GM23338 (cell line): ENCODE results near the gene ZFP92. TPM values are rescaled to one million over a fixed set of nuclear protein-coding genes. Genes with fewer than 3 reads are reported as not detected.

Experiments used
- ATAC-seq: fragments of 200-7000 bp; cut with Tn5 transposase; 3 replicates; pipeline ENCODE4 v1.9.1; 2020
- DNase-seq: peaks from one replicate; pipeline ENCODE4 v3.0.0-alpha.2; 2015; ENCODE audit warnings: low spot score
- H2AFZ ChIP-seq: fragments of 200-600 bp; sonication (generic); 2 replicates; pipeline ENCODE4 v1.8.0; 2016; ENCODE audit warnings: antibody characterized with exemption, mild to moderate bottlenecking, moderate library complexity
- H3F3A ChIP-seq: fragments of 200-600 bp; sonication (generic); replicated peaks from 2 replicates; pipeline ENCODE4 v1.8.0; 2017; ENCODE audit warnings: antibody characterized with exemption, mixed run types, low read depth
- H3K27ac ChIP-seq: fragments of 200-600 bp; sonication (generic); 2 replicates; pipeline ENCODE4 v1.6.1; 2016; ENCODE audit warnings: low read depth
- H3K27me3 ChIP-seq: fragments of 200-600 bp; sonication (generic); 2 replicates; pipeline ENCODE4 v1.8.0; 2016; ENCODE audit warnings: mild to moderate bottlenecking, mixed run types, moderate library complexity; ENCODE audit not compliant: insufficient read depth
- H3K36me3 ChIP-seq: fragments of 200-600 bp; sonication (generic); 2 replicates; pipeline ENCODE4 v1.8.0; 2016; ENCODE audit warnings: mild to moderate bottlenecking; ENCODE audit not compliant: insufficient read depth
- H3K4me1 ChIP-seq: fragments of 200-600 bp; sonication (generic); 2 replicates; pipeline ENCODE4 v1.8.0; 2016; ENCODE audit warnings: mild to moderate bottlenecking, moderate library complexity; ENCODE audit not compliant: insufficient read depth
- H3K4me2 ChIP-seq: fragments of 200-600 bp; sonication (generic); 2 replicates; pipeline ENCODE4 v1.7.1; 2017; ENCODE audit warnings: mixed run types
- H3K4me3 ChIP-seq: fragments of 200-600 bp; sonication (generic); 2 replicates; pipeline ENCODE4 v1.6.1; 2016; ENCODE audit warnings: mixed run types
- H3K79me2 ChIP-seq: fragments of 200-600 bp; sonication (generic); replicated peaks from 2 replicates; pipeline ENCODE4 v1.8.0; 2017; ENCODE audit warnings: mild to moderate bottlenecking; ENCODE audit not compliant: insufficient read depth
- H3K9me2 ChIP-seq: fragments of 200-600 bp; sonication (generic); 2 replicates; pipeline ENCODE4 v1.8.0; 2017; ENCODE audit not compliant: insufficient read depth
- H4K20me1 ChIP-seq: fragments of 200-600 bp; sonication (generic); replicated peaks from 2 replicates; pipeline ENCODE4 v1.8.0; 2017; ENCODE audit warnings: mild to moderate bottlenecking; ENCODE audit not compliant: insufficient read depth
- H3K27ac Mint-ChIP-seq: 2 replicates; pipeline ENCODE4 v1.8.0; 2020; ENCODE audit warnings: inconsistent platforms, mild to moderate bottlenecking, moderate library complexity, mixed read lengths
- H3K27me3 Mint-ChIP-seq: 3 replicates; pipeline ENCODE4 v1.8.0; 2022; ENCODE audit warnings: low read depth, mild to moderate bottlenecking, moderate library complexity, mixed read lengths, inconsistent platforms; ENCODE audit not compliant: insufficient read depth, poor library complexity
- H3K36me3 Mint-ChIP-seq: 3 replicates; pipeline ENCODE4 v1.8.0; 2021; ENCODE audit warnings: low read depth, mild to moderate bottlenecking, inconsistent platforms, moderate library complexity, mixed read lengths
- H3K4me1 Mint-ChIP-seq: 3 replicates; pipeline ENCODE4 v1.8.0; 2020; ENCODE audit warnings: mild to moderate bottlenecking, inconsistent platforms, mixed read lengths
- H3K4me3 Mint-ChIP-seq: 3 replicates; pipeline ENCODE4 v1.8.0; 2021; ENCODE audit warnings: moderate library complexity, mild to moderate bottlenecking, inconsistent platforms, mixed read lengths
- H3K9me3 Mint-ChIP-seq: 3 replicates; pipeline ENCODE4 v1.8.0; 2020; ENCODE audit warnings: moderate library complexity, mild to moderate bottlenecking, inconsistent platforms, mixed read lengths
- CREB1 ChIP-seq: fragments of 250-450 bp; sonication (Bioruptor Pico); IDR thresholded peaks from 2 replicates; pipeline ENCODE4 v1.5.0; 2020; ENCODE audit warnings: low read depth, mild to moderate bottlenecking, moderate library complexity
- CTCF ChIP-seq, 2 experiments: fragments of 200-600 bp in 1 of 2; sonication (generic) in 1 of 2; conservative IDR thresholded peaks; 2 replicates each; pipeline versions ENCODE4 v1.5.1 to v1.6.1; 2016 to 2017; ENCODE audit warnings: antibody characterized with exemption in 2 of 2, low read depth in 2 of 2, mild to moderate bottlenecking in 2 of 2, moderate library complexity in 1 of 2
- ETS1 ChIP-seq: IDR thresholded peaks from 2 replicates; pipeline ENCODE4 v1.6.1; 2016; ENCODE audit warnings: antibody characterized with exemption
- EZH2 ChIP-seq: fragments of 200-600 bp; sonication (generic); IDR thresholded peaks from one replicate; pipeline ENCODE4 v1.8.0; 2017; ENCODE audit warnings: antibody characterized with exemption, mild to moderate bottlenecking, low read depth; ENCODE audit not compliant: unreplicated experiment
- EZH2phosphoT487 ChIP-seq: fragments of 200-600 bp; sonication (generic); IDR thresholded peaks from one replicate; pipeline ENCODE4 v1.8.1; 2018; ENCODE audit warnings: antibody characterized with exemption; ENCODE audit not compliant: unreplicated experiment
- JUNB ChIP-seq: IDR thresholded peaks from one replicate; pipeline ENCODE4 v1.6.1; 2016; ENCODE audit warnings: antibody characterized with exemption; ENCODE audit not compliant: unreplicated experiment
- NANOG ChIP-seq: IDR thresholded peaks from 2 replicates; pipeline ENCODE4 v1.6.1; 2016; ENCODE audit warnings: antibody characterized with exemption, borderline replicate concordance
- POLR2AphosphoS5 ChIP-seq: IDR thresholded peaks from 2 replicates; pipeline ENCODE4 v1.6.1; 2016; ENCODE audit warnings: antibody characterized with exemption, low read depth
- REST ChIP-seq: IDR thresholded peaks from one replicate; pipeline ENCODE4 v1.6.1; 2018; ENCODE audit warnings: antibody characterized with exemption; ENCODE audit not compliant: unreplicated experiment
- STAT1 ChIP-seq: IDR thresholded peaks from one replicate; pipeline ENCODE4 v1.6.1; 2016; ENCODE audit warnings: antibody characterized with exemption; ENCODE audit not compliant: unreplicated experiment
- ZNF114 ChIP-seq: fragments of 250-450 bp; sonication (Bioruptor Pico); IDR thresholded peaks from 2 replicates; pipeline ENCODE4 v1.5.0; 2020; ENCODE audit warnings: mild to moderate bottlenecking, moderate library complexity
- ZNF331 ChIP-seq: fragments of 250-450 bp; sonication (Bioruptor Pico); IDR thresholded peaks from 2 replicates; pipeline ENCODE4 v1.5.0; 2020; ENCODE audit warnings: low read depth, mild to moderate bottlenecking, moderate library complexity
- ZNF462 ChIP-seq: fragments of 250-450 bp; sonication (Bioruptor Pico); IDR thresholded peaks from 2 replicates; pipeline ENCODE4 v1.5.0; 2020; ENCODE audit warnings: mild to moderate bottlenecking, moderate library complexity
- polyA plus RNA-seq: library from polyadenylated mRNA; unstranded; fragments of >200 nt; fragmentation: Nextera tagmentation; extraction: Ambion mirVana; gene quantifications from 2 replicates; pipeline ENCODE4 v1.2.1, GENCODE V29; 2016
- total RNA-seq: library from RNA; depleted of rRNA; stranded (reverse); fragments of >200 nt; shearing (Covaris generic); gene quantifications from 2 replicates; pipeline ENCODE4 v1.2.3, GENCODE V29; 2014

The ZFP92 gene
- total and polyA plus RNA-seq, 2 experiments from 2014 or later, result 0.05 to 0.52 TPM

GRCh38 chrX:153446950-153447580 lies 35.8 kb downstream of the ZFP92 start:
- Histone ChIP-seq H3K36me3 (no peaks in the 10 kb centered on the region), H2AFZ (no peak overlapping the region), H3K4me3 (no peak overlapping the region), H3K79me2 (no peaks in the 10 kb centered on the region), H3K27me3 (no peaks in the 10 kb centered on the region), H3K27ac (no peak overlapping the region), H3K4me1 (no peaks in the 10 kb centered on the region), H3K4me2 (no peak overlapping the region), H3F3A (no peaks in the 10 kb centered on the region), H4K20me1 (no peaks in the 10 kb centered on the region), H3K9me2 (no peaks in the 10 kb centered on the region)
- H3K27me3 Mint-ChIP-seq, result peaks cover 5% of the 10 kb centered on the region
- H3K27ac Mint-ChIP-seq, result no peak overlapping the region
- TF ChIP-seq ETS1 (no peak), REST (no peak), EZH2phosphoT487 (no peak), JUNB (no peak), CTCF (conservative IDR thresholded peaks at IDR 0.05; ENCODE audit: low read depth in 2 of 2) (no peak), ZNF114 (no peak), NANOG (no peak), EZH2 (no peak), CREB1 (no peak), STAT1 (no peak), ZNF462 (CRISPR knock-in tag) (no peak), POLR2AphosphoS5 (no peak), ZNF331 (CRISPR knock-in tag) (no peak)
- no peak for ATAC-seq
- H3K4me3 Mint-ChIP-seq, result no peak overlapping the region
- no peak for DNase-seq
- H3K9me3 Mint-ChIP-seq, result no peaks in the 10 kb centered on the region
- no peaks in the 10 kb centered on the region for H3K4me1 Mint-ChIP-seq
- H3K36me3 Mint-ChIP-seq, result no peaks in the 10 kb centered on the region
